Naive thymus-derived CD4-positive, alpha-beta T cell (primary cell): Measurements from ENCODE around the gene HOXA6. TPM values are rescaled to one million over a fixed set of nuclear protein-coding genes. Genes with fewer than 3 reads are reported as not detected.

Experiments used
- ATAC-seq: fragments of 150-1000 bp; cut with Tn5 transposase; 2 replicates; pipeline ENCODE4 v1.10.0; 2021; ENCODE audit warnings: mild to moderate bottlenecking, moderate library complexity
- CTCF ChIA-PET: fragments of 350-600 bp; sonication (Branson Sonifier 250); formaldehyde crosslinking; loops from one replicate; lab custom pipeline; 2021; ENCODE audit warnings: antibody characterized with exemption; lab: Charles Lee
- POLR2A ChIA-PET: fragments of 350-600 bp; sonication (Branson Sonifier 250); formaldehyde crosslinking; loops from one replicate; lab custom pipeline; 2021; ENCODE audit warnings: antibody characterized with exemption, inconsistent platforms; lab: Charles Lee
- DNase-seq, 9 donors: peaks; one replicate each; pipeline versions ENCODE4 v3.0.0 to v3.0.0-alpha.2; 2020 to 2022; ENCODE audit warnings: mixed read lengths in 1 of 9
- H3K27ac ChIP-seq: one replicate; pipeline ENCODE4 v1.7.0; 2013; ENCODE audit warnings: mild to moderate bottlenecking, low read depth, low read length, moderate library complexity
- H3K27me3 ChIP-seq, 2 donors: one replicate each; pipeline ENCODE4 v1.7.0; 2013; ENCODE audit warnings: low read length in 2 of 2, mild to moderate bottlenecking in 2 of 2, moderate library complexity in 2 of 2; ENCODE audit not compliant: control insufficient read depth in 2 of 2, insufficient read depth in 2 of 2
- H3K36me3 ChIP-seq, 3 experiments: 1 replicate in 2 of 3; 2 replicates in 1 of 3; pipeline ENCODE4 v1.7.0; 2013; ENCODE audit warnings: low read length in 3 of 3, mild to moderate bottlenecking in 3 of 3, moderate library complexity in 1 of 3; ENCODE audit not compliant: insufficient read depth in 3 of 3, control insufficient read depth in 2 of 3
- H3K4me1 ChIP-seq, 2 donors: one replicate each; pipeline ENCODE4 v1.7.0; 2013; ENCODE audit warnings: low read length in 2 of 2, mild to moderate bottlenecking in 2 of 2, moderate library complexity in 1 of 2; ENCODE audit not compliant: control insufficient read depth in 2 of 2, insufficient read depth in 2 of 2
- H3K4me3 ChIP-seq: 2 replicates; pipeline ENCODE4 v1.7.0; 2013; ENCODE audit warnings: mild to moderate bottlenecking, low read length
- H3K9me3 ChIP-seq, 3 experiments: 1 replicate in 2 of 3; 2 replicates in 1 of 3; pipeline ENCODE4 v1.7.0; 2013; ENCODE audit warnings: low read length in 3 of 3; ENCODE audit not compliant: control insufficient read depth in 2 of 3
- H3K27ac Mint-ChIP-seq, 9 donors: one replicate each; pipeline ENCODE4 v1.8.0; 2020 to 2022; ENCODE audit warnings: mixed read lengths in 9 of 9, mild to moderate bottlenecking in 8 of 9, moderate library complexity in 5 of 9, inconsistent platforms in 2 of 9
- H3K27me3 Mint-ChIP-seq, 5 donors: one replicate each; pipeline ENCODE4 v1.8.0; 2021 to 2022; ENCODE audit warnings: mixed read lengths in 5 of 5, mild to moderate bottlenecking in 1 of 5
- H3K36me3 Mint-ChIP-seq, 5 donors: one replicate each; pipeline ENCODE4 v1.8.0; 2020 to 2022; ENCODE audit warnings: mixed read lengths in 5 of 5, mild to moderate bottlenecking in 3 of 5, inconsistent platforms in 1 of 5
- H3K4me1 Mint-ChIP-seq, 7 donors: one replicate each; pipeline ENCODE4 v1.8.0; 2020 to 2022; ENCODE audit warnings: mixed read lengths in 7 of 7, mild to moderate bottlenecking in 3 of 7, inconsistent platforms in 1 of 7
- H3K4me3 Mint-ChIP-seq, 10 donors: one replicate each; pipeline ENCODE4 v1.8.0; 2020 to 2022; ENCODE audit warnings: mild to moderate bottlenecking in 10 of 10, mixed read lengths in 10 of 10, moderate library complexity in 6 of 10, inconsistent platforms in 2 of 10
- H3K9me3 Mint-ChIP-seq, 11 donors: one replicate each; pipeline ENCODE4 v1.8.0; 2020 to 2022; ENCODE audit warnings: mixed read lengths in 11 of 11, mild to moderate bottlenecking in 4 of 11, inconsistent platforms in 1 of 11, moderate library complexity in 1 of 11
- intact Hi-C, 2 donors: fragments of 100-400 bp; cut with micrococcal nuclease; formaldehyde crosslinking; loops; one replicate each; pipeline ENCODE4 v1.15.1; 2023
- polyA plus RNA-seq, 2 donors: library from polyadenylated mRNA; unstranded; fragments of 300-500 nt; fragmentation: Illumina TruSeq; gene quantifications; one replicate each; pipeline ENCODE4 v1.2.3, GENCODE V29; 2021
- total RNA-seq, 6 experiments: library from RNA in 5 of 6; stranded (reverse) in 5 of 6; gene quantifications; 1 replicate in 5 of 6; 2 replicates in 1 of 6; pipeline ENCODE4 v1.2.3 and lab custom pipeline; 2021 to 2026

The HOXA6 gene
- total and polyA plus RNA-seq, 7 experiments from 2014 or later = 0.32 to 0.49 TPM; not detected in 5

- H3K27me3 Mint-ChIP-seq = peaks cover 64 to 89% (median 79%) of the 10 kb centered on the region in 5 donors
- POLR2A ChIA-PET = interaction anchor here (0.6 to 1.0 kb wide), 2 partner anchors 26 to 478 kb away, joined by 3 read pairs; no protein-coding TSS in a partner anchor
- peak; percentile 14 for ATAC-seq
Observed at GRCh38 chr7:27160145-27160545, 12.6 kb upstream of the HOXA6 start.

GRCh38 chr7:27159266-27160144, 11.9 kb upstream of the HOXA6 start:
- no peaks in the 10 kb centered on the region for H3K36me3 ChIP-seq
- peak overlapping the region; percentile 81 for H3K4me3 ChIP-seq
- Mint-ChIP-seq H3K27ac (peak overlapping the region in 2 of 9 donors; percentile 9 to 11), H3K9me3 (peaks cover 0 to 11% (median 0%) of the 10 kb centered on the region in 11 donors), H3K27me3 (peaks cover 67 to 92% (median 82%) of the 10 kb centered on the region in 5 donors), H3K4me3 (peak overlapping the region; percentile 33 to 88 (median 74)), H3K36me3 (peaks cover 0 to 3% (median 0%) of the 10 kb centered on the region in 5 donors), H3K4me1 (peaks cover 21 to 56% (median 41%) of the 10 kb centered on the region in 7 donors)
- ATAC-seq (no peak), DNase-seq (no peak)
- POLR2A ChIA-PET = no interaction called here
- no peaks in the 10 kb centered on the region for H3K9me3 ChIP-seq
- H3K27me3 ChIP-seq = peaks cover 34 to 61% of the 10 kb centered on the region in 2 donors
- intact Hi-C loops = loop anchor here (1.0 to 5.0 kb wide), 13 partner anchors 9 to 1305 kb away; partner anchors contain the start of genes CBX3 (in 1 of the 2), EVX1 (in 1 of the 2), HNRNPA2B1 (in 1 of the 2) and HOXA1 (in 1 of the 2)
- peaks cover 25 to 40% of the 10 kb centered on the region in 2 donors for H3K4me1 ChIP-seq
- CTCF ChIA-PET = interaction anchor here (0.8 to 1.8 kb wide), 3 partner anchors 10 to 790 kb away, joined by 3 to 6 read pairs (median 6); no protein-coding TSS in a partner anchor
- no peak overlapping the region for H3K27ac ChIP-seq

More at GRCh38 chr7:27160145-27160545, 12.6 kb upstream of the HOXA6 start:
- Histone ChIP-seq H3K4me3 (peak overlapping the region; percentile 81), H3K27me3 (peaks cover 28 to 61% of the 10 kb centered on the region in 2 donors), H3K9me3 (no peaks in the 10 kb centered on the region), H3K27ac (no peak overlapping the region), H3K4me1 (peaks cover 25 to 39% of the 10 kb centered on the region in 2 donors), H3K36me3 (no peaks in the 10 kb centered on the region)
- H3K4me1 Mint-ChIP-seq = peaks cover 17 to 54% (median 35%) of the 10 kb centered on the region in 7 donors
- intact Hi-C loops = loop anchor here (2.0 to 5.0 kb wide), 8 partner anchors 37 to 1299 kb away; partner anchors contain the start of genes EVX1 (in 1 of the 2) and SNX10 (in 1 of the 2)
- no peaks in the 10 kb centered on the region for H3K36me3 Mint-ChIP-seq
- peak overlapping the region in 3 of 9 donors; percentile 9 to 33 (median 11) for H3K27ac Mint-ChIP-seq
- peak overlapping the region; percentile 25 to 88 (median 72) for H3K4me3 Mint-ChIP-seq
- CTCF ChIA-PET = interaction anchor here (0.8 to 3.4 kb wide), 5 partner anchors 10 to 790 kb away, joined by 3 to 42 read pairs (median 6); no protein-coding TSS in a partner anchor
- peak in 1 of 9 donors; percentile 51 for DNase-seq
- H3K9me3 Mint-ChIP-seq = peaks cover 0 to 11% (median 0%) of the 10 kb centered on the region in 11 donors

DNA sequence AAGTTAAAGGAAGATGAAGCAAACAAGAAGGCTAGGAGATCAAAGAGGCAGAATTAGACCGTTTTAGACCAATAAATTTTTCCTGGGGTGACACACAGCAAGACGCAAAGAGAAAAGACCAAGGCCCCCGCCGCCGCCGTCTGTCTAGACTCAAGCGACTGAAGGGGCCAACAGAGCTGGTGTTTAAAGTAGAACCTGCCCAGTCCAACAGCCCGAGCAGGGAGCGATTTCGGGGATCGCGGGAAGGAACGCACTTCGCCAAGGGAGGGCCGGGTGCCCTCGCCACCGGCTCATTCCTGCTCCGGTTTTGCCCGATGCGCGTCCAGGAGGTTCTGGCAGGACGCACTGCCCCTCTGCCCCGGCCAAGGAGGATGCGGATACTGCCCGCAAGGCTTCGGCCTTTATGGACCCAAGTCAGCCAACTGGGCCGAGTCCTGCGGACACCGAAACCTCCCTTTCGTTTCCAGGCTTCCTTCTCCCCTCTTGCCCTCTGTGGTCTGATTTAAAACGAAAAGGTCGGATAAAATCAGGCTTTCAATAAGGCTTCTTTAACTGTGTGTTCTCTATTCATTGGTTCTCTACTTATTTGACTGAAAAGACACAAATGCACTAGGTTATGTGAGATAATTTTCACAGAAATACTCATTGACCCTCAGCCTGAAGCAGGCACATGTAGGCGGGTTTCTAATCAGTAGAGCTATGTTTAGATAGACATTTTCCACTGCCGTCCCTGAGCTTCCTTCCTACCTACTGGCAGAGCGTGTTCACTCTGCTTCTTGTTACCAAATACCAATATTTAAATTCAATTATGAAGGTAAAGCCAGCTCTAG, 11.1 kb upstream of the HOXA6 start:
- Histone ChIP-seq H3K4me3 (no peak overlapping the region), H3K27ac (no peak overlapping the region), H3K36me3 (no peaks in the 10 kb centered on the region), H3K27me3 (peaks cover 41 to 61% of the 10 kb centered on the region in 2 donors), H3K9me3 (no peaks in the 10 kb centered on the region), H3K4me1 (peaks cover 25 to 40% of the 10 kb centered on the region in 2 donors)
- ATAC-seq (no peak), DNase-seq (peak in 1 of 9 donors; percentile 28)
- peaks cover 0 to 3% (median 0%) of the 10 kb centered on the region in 5 donors for H3K36me3 Mint-ChIP-seq
- H3K4me1 Mint-ChIP-seq = peaks cover 23 to 59% (median 48%) of the 10 kb centered on the region in 7 donors
- peaks cover 68 to 92% (median 84%) of the 10 kb centered on the region in 5 donors for H3K27me3 Mint-ChIP-seq
- ChIA-PET POLR2A (no interaction called here), CTCF (interaction anchor here (1.3 to 1.8 kb wide), 2 partner anchors 9 to 789 kb away, joined by 6 read pairs; no protein-coding TSS in a partner anchor)
- H3K4me3 Mint-ChIP-seq = peak overlapping the region in 9 of 10 donors; percentile 15 to 81 (median 25)
- intact Hi-C loops = loop anchor here (1.0 to 5.0 kb wide), 5 partner anchors 10 to 1304 kb away; partner anchors contain the start of genes CBX3 (in 1 of the 2), HNRNPA2B1 (in 1 of the 2) and HOXA1 (in 1 of the 2)
- peak overlapping the region in 7 of 9 donors; percentile 15 to 81 (median 74) for H3K27ac Mint-ChIP-seq
- H3K9me3 Mint-ChIP-seq = peaks cover 0 to 7% (median 0%) of the 10 kb centered on the region in 11 donors

GRCh38 chr7:27157702-27158431, 10.3 kb upstream of the HOXA6 start:
- no peak for ATAC-seq
- H3K9me3 ChIP-seq = no peaks in the 10 kb centered on the region

More at GRCh38 chr7:27157702-27158431, 10.3 kb upstream of the HOXA6 start:
- no peak overlapping the region for H3K4me3 ChIP-seq
- H3K27me3 Mint-ChIP-seq = peaks cover 68 to 91% (median 83%) of the 10 kb centered on the region in 5 donors
- H3K9me3 Mint-ChIP-seq = peaks cover 0 to 7% (median 0%) of the 10 kb centered on the region in 11 donors
- H3K27ac ChIP-seq = no peak overlapping the region
- peaks cover 25 to 40% of the 10 kb centered on the region in 2 donors for H3K4me1 ChIP-seq
- ChIA-PET CTCF (no interaction called here), POLR2A (interaction anchor here (0.9 to 1.3 kb wide), 3 partner anchors 10 to 31 kb away, joined by 3 to 4 read pairs (median 3); partner anchors contain the start of gene HOXA6)
- H3K27me3 ChIP-seq = peaks cover 49 to 65% of the 10 kb centered on the region in 2 donors
- DNase-seq = peak in 1 of 9 donors; percentile 21
- H3K36me3 ChIP-seq = no peaks in the 10 kb centered on the region
- H3K4me1 Mint-ChIP-seq = peaks cover 23 to 60% (median 49%) of the 10 kb centered on the region in 7 donors
- H3K27ac Mint-ChIP-seq = peak overlapping the region in 6 of 9 donors; percentile 20 to 81 (median 75)
- intact Hi-C loops = loop anchor here (1.0 to 5.0 kb wide), 5 partner anchors 10 to 1303 kb away; partner anchors contain the start of genes CBX3 (in 1 of the 2), HNRNPA2B1 (in 1 of the 2) and HOXA1 (in 1 of the 2)
- peaks cover 0 to 3% (median 0%) of the 10 kb centered on the region in 5 donors for H3K36me3 Mint-ChIP-seq
- H3K4me3 Mint-ChIP-seq = peak overlapping the region in 9 of 10 donors; percentile 9 to 63 (median 25)
